Astrocyte of the cerebellum (primary cell): Measurements from ENCODE around the gene PRKG1.

Source experiments
- DNase-seq: peaks from one replicate; pipeline ENCODE4 v3.0.0-alpha.2; 2011; ENCODE audit warnings: low read depth
- H3K4me3 ChIP-seq: 2 replicates; pipeline ENCODE4 v1.5.1; 2011; ENCODE audit warnings: mild to moderate bottlenecking, low read depth, low read length, moderate library complexity
- CTCF ChIP-seq: IDR thresholded peaks from 2 replicates; pipeline ENCODE4 v1.5.1; 2012; ENCODE audit warnings: low read length, low read depth, moderate library complexity, mild to moderate bottlenecking; ENCODE audit errors: missing control alignments
- in situ Hi-C: cut with HindIII; loops from 2 replicates; pipeline ENCODE4 v1.10.0; 2017; ENCODE audit warnings: low sequenced_read_pairs

The PRKG1 gene

GRCh38 chr10:51343391-51343790, 269.1 kb downstream of the PRKG1 start:
- TF ChIP-seq CTCF: no peak
- DNase-seq: no peak
- H3K4me3 ChIP-seq: no peak overlapping the region
- in situ Hi-C loops: no loop called here

GRCh38 chr10:51344371-51344770, 270.1 kb downstream of the PRKG1 start:
- DNase-seq: no peak
- in situ Hi-C loops: no loop called here
- no peak for TF ChIP-seq CTCF
- H3K4me3 ChIP-seq: no peak overlapping the region

GRCh38 chr10:51348622-51349021, 274.3 kb downstream of the PRKG1 start:
- H3K4me3 ChIP-seq: no peak overlapping the region
- DNase-seq: no peak
- TF ChIP-seq CTCF: no peak
- in situ Hi-C loops: no loop called here

GRCh38 chr10:51357170-51357569, 282.9 kb downstream of the PRKG1 start:
- no peak overlapping the region for H3K4me3 ChIP-seq
- TF ChIP-seq CTCF: no peak
- in situ Hi-C loops: no loop called here
- DNase-seq: no peak

- in situ Hi-C loops: no loop called here
- no peak overlapping the region for H3K4me3 ChIP-seq
- TF ChIP-seq CTCF: no peak
- DNase-seq: no peak
Observed at GRCh38 chr10:51358227-51358626, 283.9 kb downstream of the PRKG1 start.

GRCh38 chr10:51363415-51363814, 289.1 kb downstream of the PRKG1 start:
- TF ChIP-seq CTCF: no peak
- in situ Hi-C loops: no loop called here
- no peak for DNase-seq
- no peak overlapping the region for H3K4me3 ChIP-seq

- no peak for DNase-seq
- H3K4me3 ChIP-seq: no peak overlapping the region
- in situ Hi-C loops: no loop called here
- TF ChIP-seq CTCF: no peak
Observed at GRCh38 chr10:51364674-51365073, 290.4 kb downstream of the PRKG1 start.
